CD4-positive, alpha-beta T cell treated with Interleukin-21 for 1 hour (primary cell): Measurements from ENCODE around the gene COL25A1.
A peak's percentile ranks its signal among the peaks of the same experiment; 100 is the strongest.

ENCODE experiments used
- DNase-seq: peaks from one replicate; pipeline ENCODE4 v3.0.0-alpha.2; 2020

The COL25A1 gene

GRCh38 chr4:108838451-108838850, 464.0 kb downstream of the COL25A1 start:
- no peak for DNase-seq

GRCh38 chr4:108834835-108835384, 467.5 kb downstream of the COL25A1 start:
- peak; percentile 11 for DNase-seq

- DNase-seq = no peak
These were observed 468.2 kb downstream of the COL25A1 start for GRCh38 chr4:108834166-108834834.

DNA sequence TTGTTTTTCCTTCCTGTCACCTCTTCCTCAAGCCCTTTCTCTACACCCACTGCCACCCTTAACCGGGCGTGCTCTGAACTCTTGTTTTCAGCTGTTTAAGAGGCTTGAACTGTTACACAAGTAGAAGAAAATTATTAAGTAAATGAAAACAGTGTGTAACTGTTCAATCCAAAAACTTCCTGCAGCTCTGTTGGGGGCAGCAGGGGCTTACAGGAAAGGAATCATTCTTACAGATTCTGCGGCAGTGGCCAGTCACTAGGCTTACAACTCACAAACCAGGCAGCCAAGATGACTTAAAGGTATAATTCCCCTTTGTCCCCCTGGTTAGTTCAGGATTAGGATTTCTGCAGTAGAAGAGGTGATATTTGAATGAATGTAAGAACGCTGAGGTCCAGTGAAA, 469.4 kb downstream of the COL25A1 start:
- DNase-seq = no peak

- no peak for DNase-seq
These were observed 470.6 kb downstream of the COL25A1 start for GRCh38 chr4:108831886-108832285.

DNA sequence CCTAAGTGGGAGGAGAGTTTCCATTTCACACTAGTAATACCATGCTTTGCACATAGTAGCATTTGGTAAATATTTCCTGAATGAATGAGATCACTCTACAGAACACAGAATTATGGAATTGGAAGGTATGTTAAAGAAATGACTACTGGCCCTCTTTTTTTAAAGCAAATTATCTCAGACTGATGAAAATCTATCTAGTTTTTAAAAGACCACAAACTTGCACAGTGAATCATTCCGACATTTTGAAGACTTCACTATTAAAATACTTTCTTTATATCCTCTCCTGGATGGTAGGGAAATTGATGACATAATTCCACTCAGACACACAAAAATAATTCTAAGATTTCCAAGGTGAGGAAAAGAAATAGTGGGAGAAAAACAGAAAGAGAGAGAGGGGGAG, 471.2 kb downstream of the COL25A1 start:
- DNase-seq = no peak

GRCh38 chr4:108830509-108831244, 471.8 kb downstream of the COL25A1 start:
- DNase-seq = no peak

- no peak for DNase-seq
These were observed 472.4 kb downstream of the COL25A1 start for GRCh38 chr4:108829966-108830492.

DNA sequence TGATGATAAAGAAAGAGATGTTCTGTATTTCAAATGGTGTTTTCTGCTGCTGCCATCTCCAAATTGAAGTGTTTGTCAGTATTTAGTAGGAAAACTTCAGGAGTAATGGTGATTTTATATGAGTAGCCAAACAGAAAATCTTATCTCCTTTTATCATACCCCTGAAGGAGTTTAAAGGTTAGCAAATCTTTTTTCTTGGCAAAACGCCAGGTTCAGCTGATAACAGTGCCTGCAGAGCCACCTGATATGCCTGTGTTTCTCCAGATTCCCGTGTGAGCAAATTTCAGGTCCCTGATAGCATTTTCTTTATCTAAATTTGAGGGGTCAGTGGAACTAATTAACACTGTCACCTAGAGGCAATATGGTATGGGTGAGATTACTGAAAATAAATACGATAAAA, 473.8 kb downstream of the COL25A1 start:
- no peak for DNase-seq

DNA sequence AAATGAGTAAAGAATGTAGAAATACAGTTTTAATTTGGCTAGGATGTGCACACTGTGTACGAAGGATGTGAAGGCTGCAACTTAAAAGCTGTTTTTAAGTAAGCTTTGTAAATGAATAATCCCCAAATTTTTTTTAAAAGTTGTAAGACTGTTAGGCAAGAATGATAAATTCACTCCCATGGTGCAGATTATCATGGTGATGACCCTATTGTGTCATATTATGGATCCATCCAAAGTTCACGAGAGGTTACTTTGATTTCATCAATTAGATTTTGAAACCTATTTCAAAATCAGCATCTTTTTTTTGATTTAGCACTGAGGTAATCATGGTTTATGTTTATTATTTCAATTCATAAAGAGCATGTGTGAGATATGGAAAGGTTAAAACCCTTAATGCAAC, 476.7 kb downstream of the COL25A1 start:
- DNase-seq = no peak

- no peak for DNase-seq
These were observed 481.0 kb downstream of the COL25A1 start for GRCh38 chr4:108821351-108821930.

DNA sequence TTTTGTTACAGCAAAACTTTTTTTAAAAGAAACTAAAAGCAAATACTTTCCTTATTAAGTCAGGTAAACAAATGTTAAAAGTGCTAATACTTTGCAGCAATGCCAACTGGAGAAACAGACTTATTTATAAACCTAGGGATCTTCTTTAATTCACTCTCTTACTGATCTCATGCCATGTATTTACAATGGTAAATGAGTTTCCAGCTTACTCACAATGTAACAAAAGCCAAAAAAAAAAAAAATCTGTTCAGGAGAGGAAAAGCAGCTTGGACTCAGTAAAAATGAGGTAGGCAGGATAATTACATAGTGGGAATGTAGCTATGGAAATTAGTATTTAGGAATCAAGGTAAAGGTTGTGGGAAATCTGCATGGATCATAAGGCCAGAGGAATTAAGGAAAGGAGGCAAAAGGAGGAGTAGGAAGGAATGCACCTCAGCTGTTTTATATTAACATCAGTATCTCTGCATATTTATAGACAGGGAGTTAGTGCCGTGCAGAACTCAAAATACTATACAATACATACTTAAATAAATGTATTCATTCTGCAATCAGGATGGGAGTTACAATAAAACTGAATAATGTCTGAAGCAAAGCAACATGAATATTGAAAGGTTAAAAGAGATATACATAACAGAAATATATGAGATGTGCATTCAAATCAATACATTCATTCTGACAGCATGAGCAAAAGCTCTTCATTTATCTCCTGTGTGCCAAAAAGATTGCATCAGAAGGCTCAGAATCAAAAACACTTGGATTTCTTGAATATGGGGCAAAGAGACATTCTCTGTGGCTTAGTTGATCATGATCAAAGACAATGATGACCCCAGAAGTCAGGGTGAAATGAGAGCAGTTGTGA, 481.7 kb downstream of the COL25A1 start:
- DNase-seq = no peak

DNA sequence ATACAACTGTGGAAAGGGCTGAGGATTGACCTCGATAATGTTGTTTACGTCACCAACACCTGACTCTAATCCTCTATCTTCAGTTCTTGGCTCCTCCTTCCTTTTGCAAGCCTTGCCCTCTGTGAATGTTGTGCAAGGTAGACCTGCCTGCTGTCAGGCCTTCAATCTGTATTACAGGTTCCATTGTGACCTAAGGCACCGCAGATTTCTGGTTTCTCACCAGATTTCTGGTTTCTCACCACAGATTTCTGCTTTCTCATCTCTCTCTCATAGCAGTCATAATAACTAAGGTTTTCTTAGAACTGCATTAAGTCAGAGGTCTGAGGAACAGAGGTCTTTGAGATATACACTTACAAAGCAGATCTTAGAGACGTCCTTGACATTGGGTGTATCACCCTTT, 488.1 kb downstream of the COL25A1 start:
- DNase-seq = no peak

DNA sequence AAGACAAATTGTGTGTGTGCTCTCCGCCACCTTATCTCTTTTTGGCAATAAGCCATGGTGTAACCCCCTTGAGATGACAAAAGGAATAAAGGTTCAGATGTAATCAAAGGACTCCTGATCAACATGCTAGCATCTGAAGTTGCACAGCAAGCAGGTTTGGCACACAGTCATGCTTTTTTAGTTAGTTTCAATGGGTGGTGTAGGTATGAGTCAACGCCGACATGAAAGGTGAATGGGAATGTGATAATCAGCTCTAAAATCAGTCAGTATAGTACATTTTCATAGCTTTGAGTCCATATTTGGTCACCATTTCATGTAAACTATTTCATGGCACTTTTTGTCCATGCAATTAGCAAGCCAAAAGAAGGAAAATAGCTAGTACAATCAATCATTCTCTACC, 489.2 kb downstream of the COL25A1 start:
- DNase-seq = no peak

DNA sequence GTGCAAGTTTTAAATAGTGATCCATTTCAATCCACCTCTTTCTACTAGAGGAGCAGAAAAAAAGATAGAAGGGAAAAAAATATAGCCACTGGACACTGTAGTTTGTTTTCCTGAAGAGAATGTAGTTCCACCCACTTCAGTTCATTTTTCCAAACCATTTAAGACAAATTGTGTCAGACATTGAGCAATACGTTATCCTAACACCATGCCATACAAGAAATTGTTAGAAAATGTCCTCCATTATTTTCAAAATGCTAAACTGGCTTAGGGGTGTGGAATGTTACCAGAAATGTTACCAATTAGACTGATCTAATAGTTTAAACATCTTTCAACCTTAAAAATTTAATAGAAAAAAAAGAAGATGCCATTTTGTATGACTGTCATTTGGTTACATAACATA, 491.0 kb downstream of the COL25A1 start:
- no peak for DNase-seq

DNA sequence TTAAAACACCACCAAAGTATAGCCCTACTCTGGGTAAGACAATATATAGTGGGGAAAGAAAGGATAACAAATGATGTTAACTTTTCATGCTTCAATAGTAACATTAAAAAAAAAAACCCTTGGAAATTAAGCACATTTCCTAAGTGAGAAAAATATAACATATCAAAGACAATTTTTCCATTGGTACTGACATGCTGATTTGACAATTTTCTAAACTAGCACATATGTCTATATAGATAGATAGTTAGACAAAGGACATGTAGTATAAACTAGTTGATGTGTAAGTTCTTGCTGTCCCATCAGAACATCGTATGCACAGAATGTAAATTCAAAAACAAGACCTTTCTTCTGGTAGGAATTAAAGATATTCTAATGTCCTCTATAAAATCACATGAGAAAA, 492.4 kb downstream of the COL25A1 start:
- no peak for DNase-seq

- DNase-seq = no peak
These were observed 497.7 kb downstream of the COL25A1 start for GRCh38 chr4:108804648-108805273.

- no peak for DNase-seq
These were observed 503.2 kb downstream of the COL25A1 start for GRCh38 chr4:108799306-108799705.

- DNase-seq = no peak
These were observed 506.3 kb downstream of the COL25A1 start for GRCh38 chr4:108796173-108796572.

DNA sequence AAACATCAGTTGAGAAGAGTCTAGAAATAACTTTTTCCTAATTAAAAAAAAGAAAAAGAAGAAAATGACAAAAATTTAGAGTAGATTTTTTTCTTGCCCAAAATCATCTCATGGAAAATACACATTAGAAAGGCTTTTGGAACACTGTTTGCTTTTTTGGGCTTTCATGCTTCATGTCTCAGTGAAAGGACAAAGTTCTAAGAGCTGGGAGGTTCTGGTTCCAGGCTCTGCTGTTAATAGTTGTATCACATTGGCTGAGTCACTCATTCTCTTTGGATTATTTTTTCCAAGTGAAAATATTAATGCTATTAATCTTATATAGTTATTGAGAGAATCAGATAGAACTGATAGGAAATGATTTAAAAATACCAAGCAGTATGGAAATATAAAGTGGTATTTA, 506.7 kb downstream of the COL25A1 start:
- no peak for DNase-seq

GRCh38 chr4:108794136-108794535, 508.3 kb downstream of the COL25A1 start:
- no peak for DNase-seq

DNA sequence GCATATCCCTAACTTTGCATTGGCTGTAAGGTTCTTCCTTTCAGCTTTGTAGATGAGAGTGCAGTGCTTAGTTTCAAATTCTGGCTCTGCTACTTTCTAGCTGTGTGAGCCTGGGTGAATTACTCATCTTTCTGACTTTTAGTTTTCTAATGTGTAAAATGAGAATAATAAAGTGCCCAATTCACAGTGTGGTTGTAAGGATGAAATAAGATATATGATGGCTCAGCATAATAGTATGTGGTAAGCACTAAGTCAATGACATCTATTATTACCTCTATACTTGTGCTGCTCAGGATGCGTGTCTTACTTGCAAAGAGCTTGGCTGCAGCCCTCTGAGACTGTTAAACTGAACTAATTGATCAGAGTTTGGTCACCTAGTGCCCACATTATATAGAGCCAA, 509.0 kb downstream of the COL25A1 start:
- DNase-seq = no peak
